G401 (cell line): ENCODE data around the gene KCNIP1. TPM values are rescaled to one million over a fixed set of nuclear protein-coding genes. Genes with fewer than 3 reads are reported as not detected.

Source experiments
- DNase-seq: peaks from one replicate; pipeline ENCODE4 v3.0.0-alpha.2; 2015; ENCODE audit warnings: low spot score
- in situ Hi-C: cut with HindIII; loops from 2 replicates; pipeline ENCODE4 v1.10.0; 2016; ENCODE audit warnings: low sequenced_read_pairs, mixed read lengths
- total RNA-seq: library from RNA; depleted of rRNA; stranded (reverse); fragments of >200 nt; shearing (Covaris generic); gene quantifications from 2 replicates; pipeline ENCODE4 v1.2.3, GENCODE V29; 2014

KCNIP1 gene
- total RNA-seq, 1 experiment from 2014 or later: not detected

- in situ Hi-C loops: no loop called here
- no peak for DNase-seq
Measured at GRCh38 chr5:170651604-170652277, 147.9 kb downstream of the KCNIP1 start.

GRCh38 chr5:170655476-170655875 lies 151.7 kb downstream of the KCNIP1 start:
- no peak for DNase-seq
- in situ Hi-C loops: no loop called here

- DNase-seq: no peak
- in situ Hi-C loops: no loop called here
Measured at GRCh38 chr5:170655920-170656319, 152.1 kb downstream of the KCNIP1 start.

GRCh38 chr5:170656346-170656745 lies 152.5 kb downstream of the KCNIP1 start:
- in situ Hi-C loops: no loop called here
- no peak for DNase-seq

DNA sequence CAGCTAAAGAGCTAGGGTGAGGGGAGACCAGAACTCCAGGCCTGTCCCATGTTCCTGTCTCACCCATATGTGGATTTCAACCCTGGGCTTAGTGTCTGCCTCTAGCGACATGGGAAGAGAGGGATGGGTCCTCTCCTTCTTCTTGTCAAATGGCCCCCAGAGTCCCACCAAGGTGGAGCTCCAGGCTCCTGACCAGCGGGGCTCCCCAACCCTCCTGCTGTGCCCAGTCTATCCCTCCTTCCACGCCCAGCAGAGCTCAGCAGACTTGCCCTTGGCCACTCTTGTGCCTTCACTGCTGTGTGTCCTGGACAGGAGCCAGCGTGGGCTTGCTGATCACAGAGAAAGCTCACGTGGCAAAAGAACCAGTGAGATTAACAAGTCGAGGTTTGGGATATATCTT lies 156.7 kb downstream of the KCNIP1 start:
- no peak for DNase-seq
- in situ Hi-C loops: no loop called here

- in situ Hi-C loops: no loop called here
- DNase-seq: no peak
Measured at GRCh38 chr5:170662966-170663365, 159.1 kb downstream of the KCNIP1 start.

DNA sequence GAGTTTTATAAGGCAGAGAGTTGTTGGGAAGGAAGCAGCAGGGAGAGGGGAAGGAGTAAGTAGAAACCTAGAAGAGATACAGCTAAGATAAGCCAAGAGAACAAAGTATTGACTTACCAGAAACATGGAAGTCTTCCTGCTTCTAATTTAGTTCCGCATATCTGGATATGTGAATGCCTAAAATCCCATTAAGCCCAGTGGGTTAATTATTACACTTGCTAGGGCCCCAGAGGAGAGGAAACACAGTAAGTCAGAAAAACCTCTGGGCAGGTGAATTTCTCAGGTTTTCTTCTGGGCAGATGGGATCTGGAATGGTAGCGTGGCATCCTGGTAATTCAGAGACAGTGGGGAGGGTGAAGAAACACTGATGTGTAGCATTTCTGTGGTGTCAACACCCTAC lies 175.0 kb downstream of the KCNIP1 start:
- in situ Hi-C loops: no loop called here

GRCh38 chr5:170681013-170681433 lies 177.2 kb downstream of the KCNIP1 start:
- no peak for DNase-seq
- in situ Hi-C loops: no loop called here

More for the DNA sequence above, 175.0 kb downstream of the KCNIP1 start:
- no peak for DNase-seq

DNA sequence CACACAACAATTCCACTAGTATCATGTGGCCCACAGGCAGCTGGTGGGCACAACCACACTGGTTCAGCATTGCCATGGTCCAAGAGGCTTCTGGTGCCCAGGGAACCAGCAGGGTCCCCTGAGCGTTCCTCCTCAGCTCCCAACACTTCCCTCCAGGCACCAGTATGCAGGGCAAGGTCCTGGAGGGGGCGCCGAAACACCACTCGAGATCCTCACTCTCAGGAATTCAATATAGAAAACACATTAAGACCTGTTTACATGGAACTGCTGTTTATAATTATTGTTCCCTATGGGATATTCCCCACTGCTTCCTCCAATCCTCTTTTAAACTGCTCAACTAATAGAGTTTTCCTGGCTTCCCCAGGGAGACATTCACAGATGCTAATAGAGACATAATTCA lies 187.8 kb downstream of the KCNIP1 start:
- in situ Hi-C loops: no loop called here
- no peak for DNase-seq

GRCh38 chr5:170693701-170694100 lies 189.9 kb downstream of the KCNIP1 start:
- no peak for DNase-seq
- in situ Hi-C loops: no loop called here

- no peak for DNase-seq
- in situ Hi-C loops: no loop called here
Measured at GRCh38 chr5:170694911-170695310, 191.1 kb downstream of the KCNIP1 start.

- in situ Hi-C loops: no loop called here
- no peak for DNase-seq
Measured at GRCh38 chr5:170697031-170697430, 193.2 kb downstream of the KCNIP1 start.

DNA sequence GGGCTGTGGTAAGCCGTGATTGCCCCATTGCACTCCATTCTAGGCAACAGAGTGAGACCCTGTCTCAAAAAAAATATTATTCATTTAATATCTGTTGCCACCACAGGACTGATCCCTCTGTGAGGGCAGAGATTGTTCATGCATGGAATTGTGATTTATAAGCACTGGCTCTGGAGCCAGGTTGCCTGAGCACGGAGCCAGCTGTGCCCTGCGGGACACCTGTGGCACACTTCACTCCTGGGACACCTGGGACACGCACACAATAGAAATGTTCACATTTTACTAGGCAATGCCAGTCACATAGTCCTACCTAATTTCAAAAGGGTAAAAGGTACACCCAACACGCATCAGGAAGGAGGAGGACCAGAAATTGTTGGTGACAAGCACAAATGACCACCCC lies 196.7 kb downstream of the KCNIP1 start:
- DNase-seq: no peak
- in situ Hi-C loops: no loop called here

DNA sequence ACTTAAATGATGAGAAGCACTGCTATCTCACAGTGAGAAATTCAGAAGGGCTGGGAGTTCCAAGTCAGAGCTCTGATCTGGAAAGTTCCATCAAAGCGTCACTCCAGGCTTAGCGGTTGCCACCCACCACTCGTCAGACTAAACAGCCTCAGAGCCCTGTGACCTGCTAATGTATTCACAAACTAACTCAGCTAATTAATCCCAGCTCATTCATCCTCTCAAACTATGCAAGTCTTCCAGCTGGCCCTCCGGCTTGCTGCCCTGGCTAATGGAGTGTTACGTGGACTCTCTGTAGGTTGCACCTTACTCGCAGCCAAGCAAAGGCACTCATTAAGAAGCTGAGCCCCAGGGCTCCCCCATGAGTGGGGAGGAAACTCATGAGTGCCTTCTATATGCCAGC lies 197.5 kb downstream of the KCNIP1 start:
- no peak for DNase-seq
- in situ Hi-C loops: no loop called here

DNA sequence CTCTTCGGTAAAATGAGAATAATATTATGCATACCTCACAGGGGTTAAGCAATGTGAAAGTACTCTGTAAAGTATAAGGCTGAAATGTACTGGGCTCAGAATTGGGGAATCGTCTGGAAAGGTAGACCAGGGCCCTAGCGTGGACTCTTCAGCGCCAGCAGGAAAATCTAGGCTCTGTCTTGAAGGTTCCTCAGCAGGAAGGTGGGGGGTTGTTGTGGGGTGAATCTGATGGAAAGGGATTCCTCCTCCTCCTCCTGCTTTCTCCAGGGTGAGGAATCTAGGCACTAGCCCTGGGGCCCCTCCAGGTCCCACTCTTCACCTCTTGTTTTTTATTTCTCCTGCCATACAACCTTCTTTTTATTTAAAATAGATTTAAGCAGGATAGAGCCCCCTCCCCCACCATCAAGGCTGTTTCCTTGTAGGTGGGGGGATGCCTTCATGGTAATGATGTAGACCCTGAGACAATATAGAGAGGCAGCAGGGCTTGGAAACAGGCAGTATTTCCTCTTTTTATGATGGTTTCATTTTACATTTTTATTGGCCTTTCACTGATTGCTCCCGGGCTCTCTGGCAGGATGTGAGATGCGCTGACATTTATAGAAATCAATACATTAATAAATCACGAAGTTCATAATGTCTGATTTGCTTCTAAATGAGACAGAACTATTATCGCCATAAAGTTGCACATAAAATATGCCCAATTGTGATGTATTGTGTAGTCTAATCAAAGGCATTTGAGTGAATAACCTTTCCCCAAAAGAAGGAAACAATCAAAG lies 200.8 kb downstream of the KCNIP1 start:
- in situ Hi-C loops: no loop called here
- no peak for DNase-seq

GRCh38 chr5:170709640-170710039 lies 205.8 kb downstream of the KCNIP1 start:
- in situ Hi-C loops: no loop called here

DNA sequence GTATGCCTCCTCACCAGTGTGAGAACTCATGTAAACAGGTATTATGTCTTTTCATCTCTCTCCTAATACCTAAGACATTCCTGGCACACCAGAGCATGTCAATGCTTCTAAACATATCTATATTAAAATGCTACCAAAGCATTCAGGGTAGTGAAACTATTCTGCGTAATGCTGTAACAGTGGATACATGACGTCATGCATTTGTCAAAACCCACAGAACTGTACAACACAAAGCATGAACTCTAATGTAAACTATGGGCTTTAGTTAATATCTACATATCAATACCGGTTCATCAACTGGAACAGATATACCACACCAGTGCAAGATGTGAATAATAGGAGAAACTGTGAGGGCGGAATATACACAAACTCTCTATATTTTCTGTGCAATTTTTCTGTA lies 207.5 kb downstream of the KCNIP1 start:
- in situ Hi-C loops: no loop called here
- no peak for DNase-seq

More at GRCh38 chr5:170709640-170710039, 205.8 kb downstream of the KCNIP1 start:
- DNase-seq: no peak

GRCh38 chr5:170715141-170715540 lies 211.3 kb downstream of the KCNIP1 start:
- DNase-seq: no peak
- in situ Hi-C loops: no loop called here

GRCh38 chr5:170716396-170716795 lies 212.6 kb downstream of the KCNIP1 start:
- in situ Hi-C loops: no loop called here
- no peak for DNase-seq

DNA sequence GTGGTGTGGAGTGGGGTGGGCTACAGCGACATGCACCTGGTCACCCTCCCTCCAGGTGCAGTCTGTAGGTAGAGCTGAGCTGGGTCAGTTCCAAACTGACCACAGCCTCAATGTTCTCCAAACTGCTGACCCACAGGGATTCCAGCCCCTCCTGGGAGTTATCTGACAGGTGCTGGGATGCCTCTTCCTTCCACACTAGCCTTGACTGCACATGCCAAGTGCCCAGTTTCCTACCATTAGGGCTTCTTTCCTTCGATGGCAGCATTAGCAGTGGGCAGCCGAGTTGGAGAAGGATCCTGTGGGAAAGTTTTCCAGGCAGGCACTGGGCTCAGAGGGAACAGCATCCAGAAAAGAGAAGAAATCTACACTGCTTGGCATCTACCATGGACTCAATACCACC lies 215.7 kb downstream of the KCNIP1 start:
- no peak for DNase-seq
- in situ Hi-C loops: no loop called here

DNA sequence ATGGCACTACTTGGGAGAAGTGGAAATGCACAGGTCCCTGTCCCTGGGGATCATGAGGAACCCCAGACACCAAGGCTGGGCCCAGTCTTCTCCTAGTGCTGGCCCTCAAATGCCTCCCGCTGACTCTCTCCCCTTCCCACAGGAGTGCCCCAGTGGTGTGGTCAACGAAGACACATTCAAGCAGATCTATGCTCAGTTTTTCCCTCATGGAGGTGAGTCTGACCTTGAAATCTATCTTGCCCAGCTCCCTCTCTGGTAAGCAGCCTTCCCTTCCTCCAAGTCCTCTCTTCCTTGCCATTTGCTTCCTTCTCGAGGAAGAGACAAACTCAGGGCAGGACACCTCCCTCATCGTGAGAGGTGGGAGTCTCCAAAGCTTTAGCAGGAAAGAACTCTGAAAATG lies 216.4 kb downstream of the KCNIP1 start:
- in situ Hi-C loops: no loop called here

More for the DNA sequence above, 216.4 kb downstream of the KCNIP1 start:
- no peak for DNase-seq
